ENCODE data around the gene SLC38A8. TPM values are rescaled to one million over a fixed set of nuclear protein-coding genes. Genes with fewer than 3 reads are reported as not detected.

SLC38A8 gene
- total RNA-seq, 1 experiment from 2014 or later = 0.35 TPM

- peaks cover 18% of the 10 kb centered on the region for H3K27me3 Mint-ChIP-seq (ENCODE audit: low read depth)
- no peaks in the 10 kb centered on the region for H3K27me3 ChIP-seq (ENCODE audit: insufficient read depth, low read length)
- peak; percentile 61 for DNase-seq
Measured at GRCh38 chr16:84042879-84043485, 387 bp upstream of the SLC38A8 start.

More at GRCh38 chr16:84042879-84043485, 387 bp upstream of the SLC38A8 start:
- Histone ChIP-seq H3T11ph (ENCODE audit: low read length) (no peak overlapping the region), H3K23ac (ENCODE audit: insufficient read length, low read depth, low read length) (no peak overlapping the region), H3K23me2 (ENCODE audit: insufficient read length, low read depth, low read length, poor library complexity, severe bottlenecking) (no peaks in the 10 kb centered on the region), H4K5ac (ENCODE audit: insufficient read length, low read depth, low read length) (no peak overlapping the region), H3K56ac (ENCODE audit: insufficient read length, low read depth, low read length) (no peak overlapping the region), H2BK120ac (ENCODE audit: low read depth, low read length, poor library complexity, severe bottlenecking) (no peak overlapping the region), H2BK5ac (ENCODE audit: insufficient read length, low read length) (no peak overlapping the region), H4K8ac (replicated peaks; ENCODE audit: insufficient read length, low read depth, low read length) (no peak overlapping the region), H2BK20ac (ENCODE audit: low read depth, low read length, poor library complexity, severe bottlenecking) (no peak overlapping the region), H4K20me1 (ENCODE audit: control insufficient read depth, insufficient read depth, insufficient read length) (no peaks in the 10 kb centered on the region), H3K14ac (ENCODE audit: insufficient read depth, low read length) (no peak overlapping the region), H3K4me1 (ENCODE audit: insufficient read depth, low read length) (no peaks in the 10 kb centered on the region; the same call in 1 of the 2 replicates), H3K79me1 (ENCODE audit: insufficient read depth, low read depth, low read length, poor library complexity, severe bottlenecking) (no peaks in the 10 kb centered on the region), H3K9me3 (ENCODE audit: control insufficient read depth, low read depth, low read length) (no peaks in the 10 kb centered on the region), H3K4me2 (ENCODE audit: insufficient read depth, insufficient read length, low read length) (no peak overlapping the region), H3K27ac (ENCODE audit: insufficient read length, low read depth, low read length) (no peak overlapping the region), H2AK5ac (ENCODE audit: insufficient read length, low read length) (no peak overlapping the region), H3K4ac (ENCODE audit: low read depth, low read length) (no peak overlapping the region), H3K18ac (ENCODE audit: insufficient read length, low read depth, low read length) (no peak overlapping the region), H3K9ac (ENCODE audit: extremely low read depth, insufficient read length, low read length) (no peak overlapping the region), H2AFZ (ENCODE audit: low read length) (no peak overlapping the region), H2BK12ac (ENCODE audit: insufficient read length, low read depth, low read length) (no peak overlapping the region), H2BK15ac (ENCODE audit: low read depth, low read length) (no peak overlapping the region), H4K91ac (ENCODE audit: insufficient read length, low read depth, low read length) (no peak overlapping the region), H3K79me2 (ENCODE audit: insufficient read depth, low read length) (no peaks in the 10 kb centered on the region)
- no CpG with 5 or more reads among the region's 22 CpGs for WGBS (ENCODE audit: extremely low coverage, insufficient read length, low lambda C conversion rate)
- Mint-ChIP-seq H3K9me3 (no peaks in the 10 kb centered on the region), H3K4me1 (peaks cover 24 to 42% of the 10 kb centered on the region in 2 experiments), H3K36me3 (ENCODE audit: insufficient read depth in 1 of 3, low read depth in 3 of 3) (no peaks in the 10 kb centered on the region; a peak in 1 of 7 replicates), H3K4me3 (no peak overlapping the region), H3K27ac (peak overlapping the region in 2 of 3 experiments; percentile 23 to 44; a peak in 2 of 7 replicates)
- no peak for TF ChIP-seq CTCF (conservative IDR thresholded peaks at IDR 0.05)
